ENCODE data around the gene DCUN1D4. TPM values are rescaled to one million over a fixed set of nuclear protein-coding genes. Genes with fewer than 3 reads are reported as not detected.
A peak's percentile ranks its signal among the peaks of the same experiment; 100 is the strongest.

DCUN1D4 gene
- total RNA-seq, 1 donor = 60.4 TPM

DNA sequence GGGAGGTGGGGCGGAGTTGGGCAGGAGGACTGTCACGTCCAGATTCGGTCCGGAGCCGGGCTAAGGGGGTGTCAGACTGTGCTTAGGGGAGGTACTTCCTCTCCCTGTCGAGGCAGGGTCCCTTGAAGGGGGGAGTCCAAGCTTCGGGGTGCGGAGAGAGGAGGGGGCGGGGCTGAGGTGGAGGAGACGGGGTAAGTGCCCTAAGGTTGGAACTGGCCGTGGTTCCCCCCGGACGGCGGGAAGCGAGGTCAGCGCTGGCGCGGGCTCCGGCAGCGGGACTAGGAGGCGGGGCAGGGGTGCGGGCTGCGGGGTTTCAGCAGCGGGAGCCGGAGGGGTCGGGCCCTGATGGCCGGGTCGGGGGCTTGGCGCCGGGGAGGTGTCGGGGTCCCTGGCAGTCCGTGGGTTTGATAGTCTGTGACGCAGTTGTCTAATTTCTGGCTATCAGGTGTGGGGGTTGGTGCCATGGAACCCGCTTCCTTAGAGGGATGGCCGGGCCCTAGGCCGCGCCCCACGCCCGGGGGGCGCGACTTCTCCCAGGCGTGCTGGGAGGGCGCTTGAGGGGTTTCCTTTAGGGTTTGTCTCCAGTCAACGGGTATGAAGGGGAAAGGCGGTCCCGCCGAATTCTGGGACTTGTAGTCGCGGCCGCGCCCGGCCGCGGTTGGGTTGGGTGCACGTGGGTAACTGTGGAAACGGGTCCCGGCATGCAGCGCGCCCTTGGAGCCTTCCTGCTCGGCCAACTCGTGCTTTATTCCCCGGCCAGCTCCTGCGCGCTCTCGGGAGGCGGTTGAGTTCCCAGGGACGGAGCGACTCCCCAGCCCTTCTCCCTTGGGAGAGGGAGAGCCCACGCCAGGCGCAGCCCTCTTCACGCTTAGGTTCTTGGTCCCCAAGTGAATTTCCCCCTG, 1.5 kb downstream of the DCUN1D4 start:
- H3K9me3 ChIP-seq (ENCODE audit: low read depth, low read length) = no peaks in the 10 kb centered on the region
- H3K79me2 ChIP-seq (ENCODE audit: insufficient read depth, low read length) = peaks cover 56% of the 10 kb centered on the region
- peak overlapping the region; percentile 71 for H3K27ac ChIP-seq (ENCODE audit: low read depth, low read length)
- H3K4me2 ChIP-seq (ENCODE audit: insufficient read depth, low read length) = peak overlapping the region; percentile 95
- no peak for TF ChIP-seq CTCF (IDR thresholded peaks at IDR 0.05; ENCODE audit: extremely low read depth, low read depth, low read length)
- DNase-seq (ENCODE audit: insufficient read length, low spot score, missing footprints) = peak; percentile 96
- peak overlapping the region; percentile 80 for H2AFZ ChIP-seq (ENCODE audit: low read length)
- H3K4me3 ChIP-seq (ENCODE audit: insufficient read depth, low read length) = peak overlapping the region; percentile 96
- no peaks in the 10 kb centered on the region for H3K36me3 ChIP-seq (ENCODE audit: insufficient read depth, low read length)
- H3K4me1 ChIP-seq (ENCODE audit: insufficient read depth, low read length) = peaks cover 25% of the 10 kb centered on the region
- H3K27me3 ChIP-seq (ENCODE audit: insufficient read depth, low read length) = no peaks in the 10 kb centered on the region
- H4K20me1 ChIP-seq (ENCODE audit: insufficient read depth, low read length) = peaks cover 25% of the 10 kb centered on the region

- Histone ChIP-seq H3K36me3 (ENCODE audit: insufficient read depth, low read length) (no peaks in the 10 kb centered on the region), H3K79me2 (ENCODE audit: insufficient read depth, low read length) (peaks cover 63% of the 10 kb centered on the region), H3K9me3 (ENCODE audit: low read depth, low read length) (no peaks in the 10 kb centered on the region), H4K20me1 (ENCODE audit: insufficient read depth, low read length) (peaks cover 26% of the 10 kb centered on the region), H3K27me3 (ENCODE audit: insufficient read depth, low read length) (no peaks in the 10 kb centered on the region), H3K4me3 (ENCODE audit: insufficient read depth, low read length) (peak overlapping the region; percentile 96), H3K4me2 (ENCODE audit: insufficient read depth, low read length) (peak overlapping the region; percentile 95), H2AFZ (ENCODE audit: low read length) (peak overlapping the region; percentile 80), H3K27ac (ENCODE audit: low read depth, low read length) (peak overlapping the region; percentile 71), H3K4me1 (ENCODE audit: insufficient read depth, low read length) (peaks cover 25% of the 10 kb centered on the region)
- no peak for DNase-seq (ENCODE audit: insufficient read length, low spot score, missing footprints)
- no peak for TF ChIP-seq CTCF (IDR thresholded peaks at IDR 0.05; ENCODE audit: extremely low read depth, low read depth, low read length)
Observed at GRCh38 chr4:51845055-51845426, 2.1 kb downstream of the DCUN1D4 start.

GRCh38 chr4:51845711-51846110, 2.8 kb downstream of the DCUN1D4 start:
- Histone ChIP-seq H2AFZ (ENCODE audit: low read length) (no peak overlapping the region), H3K4me2 (ENCODE audit: insufficient read depth, low read length) (peak overlapping the region; percentile 95), H4K20me1 (ENCODE audit: insufficient read depth, low read length) (peaks cover 27% of the 10 kb centered on the region), H3K27ac (ENCODE audit: low read depth, low read length) (no peak overlapping the region), H3K9me3 (ENCODE audit: low read depth, low read length) (no peaks in the 10 kb centered on the region), H3K79me2 (ENCODE audit: insufficient read depth, low read length) (peaks cover 69% of the 10 kb centered on the region), H3K4me3 (ENCODE audit: insufficient read depth, low read length) (no peak overlapping the region), H3K36me3 (ENCODE audit: insufficient read depth, low read length) (no peaks in the 10 kb centered on the region), H3K4me1 (ENCODE audit: insufficient read depth, low read length) (peaks cover 21% of the 10 kb centered on the region), H3K27me3 (ENCODE audit: insufficient read depth, low read length) (no peaks in the 10 kb centered on the region)
- TF ChIP-seq CTCF (IDR thresholded peaks at IDR 0.05; ENCODE audit: extremely low read depth, low read depth, low read length) = no peak
- DNase-seq (ENCODE audit: insufficient read length, low spot score, missing footprints) = no peak

DNA sequence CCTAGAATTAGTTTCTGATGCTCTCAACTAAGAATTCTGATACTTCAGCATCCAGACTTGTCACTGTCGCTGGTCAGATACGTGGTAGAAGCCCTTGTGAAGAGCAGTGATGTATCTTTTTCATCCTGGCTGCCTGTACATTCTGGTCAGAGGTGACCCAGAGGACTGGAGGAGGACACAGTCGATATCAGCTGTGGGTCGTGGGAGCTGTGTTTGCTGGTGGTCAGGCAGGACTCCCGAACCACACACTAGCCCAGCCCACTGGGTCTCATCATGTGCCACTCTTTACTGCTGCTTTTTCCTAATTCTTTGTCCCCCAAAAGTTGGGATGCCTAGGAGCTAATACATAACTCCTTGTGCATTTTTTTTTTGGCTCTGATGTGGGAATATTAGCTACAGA, 6.5 kb downstream of the DCUN1D4 start:
- no peak for TF ChIP-seq CTCF (IDR thresholded peaks at IDR 0.05; ENCODE audit: extremely low read depth, low read depth, low read length)
- H4K20me1 ChIP-seq (ENCODE audit: insufficient read depth, low read length) = peaks cover 37% of the 10 kb centered on the region

More for the DNA sequence above, 6.5 kb downstream of the DCUN1D4 start:
- no peaks in the 10 kb centered on the region for H3K27me3 ChIP-seq (ENCODE audit: insufficient read depth, low read length)
- no peaks in the 10 kb centered on the region for H3K9me3 ChIP-seq (ENCODE audit: low read depth, low read length)
- H3K27ac ChIP-seq (ENCODE audit: low read depth, low read length) = no peak overlapping the region
- H3K79me2 ChIP-seq (ENCODE audit: insufficient read depth, low read length) = peaks cover 100% of the 10 kb centered on the region
- H2AFZ ChIP-seq (ENCODE audit: low read length) = no peak overlapping the region
- peaks cover 26% of the 10 kb centered on the region for H3K4me1 ChIP-seq (ENCODE audit: insufficient read depth, low read length)
- H3K4me2 ChIP-seq (ENCODE audit: insufficient read depth, low read length) = no peak overlapping the region
- no peak for DNase-seq (ENCODE audit: insufficient read length, low spot score, missing footprints)
- no peak overlapping the region for H3K4me3 ChIP-seq (ENCODE audit: insufficient read depth, low read length)
- no peaks in the 10 kb centered on the region for H3K36me3 ChIP-seq (ENCODE audit: insufficient read depth, low read length)

Measured in osteoblast (primary cell).